RWPE2 (cell line): ENCODE measurements around the gene ATP1B1.

ENCODE experiments used
- ATAC-seq: fragments of 200-7000 bp; cut with Tn5 transposase; 3 replicates; pipeline ENCODE4 v1.9.1; 2021; ENCODE audit warnings: low read depth
- DNase-seq: peaks from one replicate; pipeline ENCODE4 v3.0.0-alpha.2; 2020; ENCODE audit warnings: low spot score
- H3K27ac ChIP-seq: fragments of 450-650 bp; 2 replicates; pipeline ENCODE4 v1.5.1; 2017; ENCODE audit warnings: mild to moderate bottlenecking; ENCODE audit not compliant: poor library complexity, severe bottlenecking
- H3K27me3 ChIP-seq: fragments of 250-450 bp; sonication (Bioruptor Pico); 2 replicates; pipeline ENCODE4 v1.5.1; 2021; ENCODE audit warnings: mild to moderate bottlenecking, moderate library complexity; ENCODE audit not compliant: insufficient read depth, poor library complexity, severe bottlenecking
- H3K36me3 ChIP-seq: fragments of 250-450 bp; sonication (Bioruptor Pico); 2 replicates; pipeline ENCODE4 v1.5.1; 2020; ENCODE audit warnings: low read depth, mild to moderate bottlenecking, moderate library complexity
- H3K4me1 ChIP-seq: fragments of 250-450 bp; sonication (Bioruptor Pico); 2 replicates; pipeline ENCODE4 v1.5.1; 2021; ENCODE audit warnings: mild to moderate bottlenecking, moderate library complexity; ENCODE audit not compliant: insufficient read depth, poor library complexity, severe bottlenecking
- H3K4me3 ChIP-seq: fragments of 250-450 bp; sonication (Bioruptor Pico); 2 replicates; pipeline ENCODE4 v1.5.1; 2021; ENCODE audit warnings: mild to moderate bottlenecking, moderate library complexity; ENCODE audit not compliant: severe bottlenecking
- H3K9me3 ChIP-seq: fragments of 250-450 bp; sonication (Bioruptor Pico); 2 replicates; pipeline ENCODE4 v1.5.1; 2021; ENCODE audit warnings: mild to moderate bottlenecking, moderate library complexity; ENCODE audit not compliant: severe bottlenecking
- CTCF ChIP-seq: fragments of 450-650 bp; IDR thresholded peaks from one replicate; pipeline ENCODE4 v1.5.1; 2017; ENCODE audit warnings: mild to moderate bottlenecking, moderate library complexity; ENCODE audit not compliant: poor library complexity, severe bottlenecking

ATP1B1 gene

GRCh38 chr1:169087876-169088275, 18.6 kb upstream of the ATP1B1 start:
- Histone ChIP-seq H3K4me1 (no peaks in the 10 kb centered on the region), H3K36me3 (no peaks in the 10 kb centered on the region), H3K27ac (no peak overlapping the region), H3K27me3 (no peaks in the 10 kb centered on the region), H3K4me3 (no peak overlapping the region), H3K9me3 (no peaks in the 10 kb centered on the region)
- TF ChIP-seq CTCF: no peak
- no peak for ATAC-seq
- no peak for DNase-seq

GRCh38 chr1:169089776-169090175, 16.7 kb upstream of the ATP1B1 start:
- no peak overlapping the region for H3K27ac ChIP-seq
- ATAC-seq: no peak
- H3K4me1 ChIP-seq: no peaks in the 10 kb centered on the region
- TF ChIP-seq CTCF: no peak
- no peaks in the 10 kb centered on the region for H3K27me3 ChIP-seq
- H3K9me3 ChIP-seq: no peaks in the 10 kb centered on the region
- no peak overlapping the region for H3K4me3 ChIP-seq
- no peak for DNase-seq
- no peaks in the 10 kb centered on the region for H3K36me3 ChIP-seq

GRCh38 chr1:169090308-169090899, 16.1 kb upstream of the ATP1B1 start:
- Histone ChIP-seq H3K27me3 (no peaks in the 10 kb centered on the region), H3K9me3 (no peaks in the 10 kb centered on the region), H3K27ac (no peak overlapping the region), H3K4me1 (peaks cover 2% of the 10 kb centered on the region), H3K36me3 (no peaks in the 10 kb centered on the region), H3K4me3 (no peak overlapping the region)
- DNase-seq (no peak), ATAC-seq (no peak)
- no peak for TF ChIP-seq CTCF

GRCh38 chr1:169090900-169091311, 15.6 kb upstream of the ATP1B1 start:
- Histone ChIP-seq H3K27ac (no peak overlapping the region), H3K9me3 (no peaks in the 10 kb centered on the region), H3K4me1 (peaks cover 3% of the 10 kb centered on the region), H3K36me3 (no peaks in the 10 kb centered on the region), H3K4me3 (no peak overlapping the region), H3K27me3 (no peaks in the 10 kb centered on the region)
- ATAC-seq: no peak
- no peak for TF ChIP-seq CTCF
- no peak for DNase-seq

GRCh38 chr1:169091480-169091941, 15.0 kb upstream of the ATP1B1 start:
- Histone ChIP-seq H3K36me3 (no peaks in the 10 kb centered on the region), H3K27ac (no peak overlapping the region), H3K9me3 (no peaks in the 10 kb centered on the region), H3K4me1 (peaks cover 3% of the 10 kb centered on the region), H3K27me3 (no peaks in the 10 kb centered on the region), H3K4me3 (no peak overlapping the region)
- no peak for TF ChIP-seq CTCF
- DNase-seq: no peak
- ATAC-seq: peak; percentile 35; the same call in 1 of the 3 replicates
